Progenitor cell of endocrine pancreas (in vitro differentiated cells): ENCODE results near the gene TRIM8. TPM values are rescaled to one million over a fixed set of nuclear protein-coding genes. Genes with fewer than 3 reads are reported as not detected.

Experiments
- DNase-seq: peaks from one replicate; pipeline ENCODE4 v3.0.0; 2021; ENCODE audit warnings: low spot score; ENCODE audit not compliant: unreplicated experiment
- H3K27ac Mint-ChIP-seq: 2 replicates; pipeline ENCODE4 v1.8.0; 2021; ENCODE audit warnings: mild to moderate bottlenecking, moderate library complexity, mixed read lengths
- H3K27me3 Mint-ChIP-seq: 2 replicates; pipeline ENCODE4 v1.8.0; 2021; ENCODE audit warnings: mixed read lengths
- H3K36me3 Mint-ChIP-seq: 2 replicates; pipeline ENCODE4 v1.8.0; 2022; ENCODE audit warnings: mixed read lengths; ENCODE audit not compliant: insufficient read depth
- H3K4me1 Mint-ChIP-seq: 2 replicates; pipeline ENCODE4 v1.8.0; 2021; ENCODE audit warnings: low read depth, mixed read lengths
- H3K4me3 Mint-ChIP-seq: 2 replicates; pipeline ENCODE4 v1.8.0; 2021; ENCODE audit warnings: low read depth, mild to moderate bottlenecking, moderate library complexity, mixed read lengths
- H3K9me3 Mint-ChIP-seq: 2 replicates; pipeline ENCODE4 v1.8.0; 2021; ENCODE audit warnings: low read depth, mixed read lengths
- CTCF ChIP-seq: fragments of 200-600 bp; sonication (generic); IDR thresholded peaks from one replicate; pipeline ENCODE4 v1.5.0; 2021; ENCODE audit warnings: antibody characterized with exemption, mild to moderate bottlenecking; ENCODE audit not compliant: unreplicated experiment
- total RNA-seq: library from RNA; stranded (reverse); gene quantifications from 2 replicates; pipeline ENCODE4 v1.2.1, GENCODE V29; 2021

TRIM8 gene
- total RNA-seq, 1 donor from 2014 or later, result 66.1 TPM

- Mint-ChIP-seq H3K9me3 (no peaks in the 10 kb centered on the region), H3K36me3 (peaks cover 5% of the 10 kb centered on the region), H3K27me3 (no peaks in the 10 kb centered on the region), H3K27ac (peak overlapping the region; percentile 80), H3K4me3 (no peak overlapping the region), H3K4me1 (peaks cover 20% of the 10 kb centered on the region)
- no peak for DNase-seq
- TF ChIP-seq CTCF, result no peak
Measured at GRCh38 chr10:102611514-102612087, 32.7 kb upstream of the TRIM8 start.

- Mint-ChIP-seq H3K36me3 (peaks cover 9% of the 10 kb centered on the region), H3K4me1 (peaks cover 20% of the 10 kb centered on the region), H3K27me3 (no peaks in the 10 kb centered on the region), H3K27ac (peak overlapping the region; percentile 62), H3K9me3 (no peaks in the 10 kb centered on the region), H3K4me3 (no peak overlapping the region)
- no peak for TF ChIP-seq CTCF
- DNase-seq, result no peak
Measured at GRCh38 chr10:102612964-102613275, 31.4 kb upstream of the TRIM8 start.

- H3K36me3 Mint-ChIP-seq, result peaks cover 10% of the 10 kb centered on the region
- peaks cover 20% of the 10 kb centered on the region for H3K4me1 Mint-ChIP-seq
- no peak for TF ChIP-seq CTCF
- no peaks in the 10 kb centered on the region for H3K27me3 Mint-ChIP-seq
- H3K27ac Mint-ChIP-seq, result no peak overlapping the region
- H3K9me3 Mint-ChIP-seq, result no peaks in the 10 kb centered on the region
- DNase-seq, result no peak
- no peak overlapping the region for H3K4me3 Mint-ChIP-seq
Measured at GRCh38 chr10:102613286-102613685, 31.0 kb upstream of the TRIM8 start.

GRCh38 chr10:102613785-102614184 is 30.5 kb upstream of the TRIM8 start:
- no peak for TF ChIP-seq CTCF
- no peak overlapping the region for H3K4me3 Mint-ChIP-seq
- DNase-seq, result no peak
- no peak overlapping the region for H3K27ac Mint-ChIP-seq
- H3K4me1 Mint-ChIP-seq, result peaks cover 20% of the 10 kb centered on the region
- H3K9me3 Mint-ChIP-seq, result no peaks in the 10 kb centered on the region
- H3K36me3 Mint-ChIP-seq, result peaks cover 10% of the 10 kb centered on the region
- no peaks in the 10 kb centered on the region for H3K27me3 Mint-ChIP-seq

GRCh38 chr10:102614888-102615287 is 29.4 kb upstream of the TRIM8 start:
- DNase-seq, result no peak
- no peaks in the 10 kb centered on the region for H3K27me3 Mint-ChIP-seq
- H3K27ac Mint-ChIP-seq, result no peak overlapping the region
- peaks cover 10% of the 10 kb centered on the region for H3K36me3 Mint-ChIP-seq
- no peak for TF ChIP-seq CTCF
- peaks cover 24% of the 10 kb centered on the region for H3K4me1 Mint-ChIP-seq
- no peaks in the 10 kb centered on the region for H3K9me3 Mint-ChIP-seq
- no peak overlapping the region for H3K4me3 Mint-ChIP-seq
